ENCODE data around the gene GATD1.

DNA sequence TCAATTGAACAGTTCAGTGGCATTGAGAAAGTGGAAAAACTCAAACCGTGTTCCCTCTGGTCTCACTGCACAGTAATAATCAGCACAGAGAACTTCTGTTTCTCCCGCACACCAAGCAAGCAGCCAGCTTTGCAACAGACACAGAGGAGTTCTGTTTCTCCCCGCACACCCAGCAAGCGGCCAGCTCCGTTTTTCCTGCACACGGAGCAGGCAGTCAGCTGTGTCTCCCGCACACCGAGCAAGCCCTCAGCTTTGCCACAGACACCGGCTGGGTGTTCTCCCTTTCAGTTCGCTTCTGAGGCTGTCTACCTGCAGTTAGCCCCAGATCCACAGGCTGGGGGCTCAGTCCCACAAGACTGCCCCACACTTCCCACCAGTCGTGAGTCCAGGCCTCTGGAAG lies 39.9 kb downstream of the GATD1 start:
- TF ChIP-seq, protein P1, sequence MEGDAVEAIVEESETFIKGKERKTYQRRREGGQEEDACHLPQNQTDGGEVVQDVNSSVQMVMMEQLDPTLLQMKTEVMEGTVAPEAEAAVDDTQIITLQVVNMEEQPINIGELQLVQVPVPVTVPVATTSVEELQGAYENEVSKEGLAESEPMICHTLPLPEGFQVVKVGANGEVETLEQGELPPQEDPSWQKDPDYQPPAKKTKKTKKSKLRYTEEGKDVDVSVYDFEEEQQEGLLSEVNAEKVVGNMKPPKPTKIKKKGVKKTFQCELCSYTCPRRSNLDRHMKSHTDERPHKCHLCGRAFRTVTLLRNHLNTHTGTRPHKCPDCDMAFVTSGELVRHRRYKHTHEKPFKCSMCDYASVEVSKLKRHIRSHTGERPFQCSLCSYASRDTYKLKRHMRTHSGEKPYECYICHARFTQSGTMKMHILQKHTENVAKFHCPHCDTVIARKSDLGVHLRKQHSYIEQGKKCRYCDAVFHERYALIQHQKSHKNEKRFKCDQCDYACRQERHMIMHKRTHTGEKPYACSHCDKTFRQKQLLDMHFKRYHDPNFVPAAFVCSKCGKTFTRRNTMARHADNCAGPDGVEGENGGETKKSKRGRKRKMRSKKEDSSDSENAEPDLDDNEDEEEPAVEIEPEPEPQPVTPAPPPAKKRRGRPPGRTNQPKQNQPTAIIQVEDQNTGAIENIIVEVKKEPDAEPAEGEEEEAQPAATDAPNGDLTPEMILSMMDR (IDR thresholded peaks at IDR 0.05) = no peak
- TF ChIP-seq, protein P2, sequence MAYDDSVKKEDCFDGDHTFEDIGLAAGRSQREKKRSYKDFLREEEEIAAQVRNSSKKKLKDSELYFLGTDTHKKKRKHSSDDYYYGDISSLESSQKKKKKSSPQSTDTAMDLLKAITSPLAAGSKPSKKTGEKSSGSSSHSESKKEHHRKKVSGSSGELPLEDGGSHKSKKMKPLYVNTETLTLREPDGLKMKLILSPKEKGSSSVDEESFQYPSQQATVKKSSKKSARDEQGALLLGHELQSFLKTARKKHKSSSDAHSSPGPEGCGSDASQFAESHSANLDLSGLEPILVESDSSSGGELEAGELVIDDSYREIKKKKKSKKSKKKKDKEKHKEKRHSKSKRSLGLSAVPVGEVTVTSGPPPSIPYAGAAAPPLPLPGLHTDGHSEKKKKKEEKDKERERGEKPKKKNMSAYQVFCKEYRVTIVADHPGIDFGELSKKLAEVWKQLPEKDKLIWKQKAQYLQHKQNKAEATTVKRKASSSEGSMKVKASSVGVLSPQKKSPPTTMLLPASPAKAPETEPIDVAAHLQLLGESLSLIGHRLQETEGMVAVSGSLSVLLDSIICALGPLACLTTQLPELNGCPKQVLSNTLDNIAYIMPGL (CRISPR knock-in tag; IDR thresholded peaks at IDR 0.05; ENCODE audit: borderline replicate concordance) = no peak
- TF ChIP-seq EHF (CRISPR knock-in tag; IDR thresholded peaks at IDR 0.05) = no peak
- TF ChIP-seq, protein P3, sequence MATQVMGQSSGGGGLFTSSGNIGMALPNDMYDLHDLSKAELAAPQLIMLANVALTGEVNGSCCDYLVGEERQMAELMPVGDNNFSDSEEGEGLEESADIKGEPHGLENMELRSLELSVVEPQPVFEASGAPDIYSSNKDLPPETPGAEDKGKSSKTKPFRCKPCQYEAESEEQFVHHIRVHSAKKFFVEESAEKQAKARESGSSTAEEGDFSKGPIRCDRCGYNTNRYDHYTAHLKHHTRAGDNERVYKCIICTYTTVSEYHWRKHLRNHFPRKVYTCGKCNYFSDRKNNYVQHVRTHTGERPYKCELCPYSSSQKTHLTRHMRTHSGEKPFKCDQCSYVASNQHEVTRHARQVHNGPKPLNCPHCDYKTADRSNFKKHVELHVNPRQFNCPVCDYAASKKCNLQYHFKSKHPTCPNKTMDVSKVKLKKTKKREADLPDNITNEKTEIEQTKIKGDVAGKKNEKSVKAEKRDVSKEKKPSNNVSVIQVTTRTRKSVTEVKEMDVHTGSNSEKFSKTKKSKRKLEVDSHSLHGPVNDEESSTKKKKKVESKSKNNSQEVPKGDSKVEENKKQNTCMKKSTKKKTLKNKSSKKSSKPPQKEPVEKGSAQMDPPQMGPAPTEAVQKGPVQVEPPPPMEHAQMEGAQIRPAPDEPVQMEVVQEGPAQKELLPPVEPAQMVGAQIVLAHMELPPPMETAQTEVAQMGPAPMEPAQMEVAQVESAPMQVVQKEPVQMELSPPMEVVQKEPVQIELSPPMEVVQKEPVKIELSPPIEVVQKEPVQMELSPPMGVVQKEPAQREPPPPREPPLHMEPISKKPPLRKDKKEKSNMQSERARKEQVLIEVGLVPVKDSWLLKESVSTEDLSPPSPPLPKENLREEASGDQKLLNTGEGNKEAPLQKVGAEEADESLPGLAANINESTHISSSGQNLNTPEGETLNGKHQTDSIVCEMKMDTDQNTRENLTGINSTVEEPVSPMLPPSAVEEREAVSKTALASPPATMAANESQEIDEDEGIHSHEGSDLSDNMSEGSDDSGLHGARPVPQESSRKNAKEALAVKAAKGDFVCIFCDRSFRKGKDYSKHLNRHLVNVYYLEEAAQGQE (IDR thresholded peaks at IDR 0.05) = no peak
- TF ChIP-seq, protein P4, sequence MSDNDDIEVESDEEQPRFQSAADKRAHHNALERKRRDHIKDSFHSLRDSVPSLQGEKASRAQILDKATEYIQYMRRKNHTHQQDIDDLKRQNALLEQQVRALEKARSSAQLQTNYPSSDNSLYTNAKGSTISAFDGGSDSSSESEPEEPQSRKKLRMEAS (IDR thresholded peaks at IDR 0.05) = no peak

Data from A549 (cell line).